Inflammatory macrophage treated with lipopolysaccharide for 1 hour (primary cell): Measurements from ENCODE around the gene TSG101.
A peak's percentile ranks its signal among the peaks of the same experiment; 100 is the strongest.

ENCODE experiments used
- DNase-seq, 2 donors: peaks; one replicate each; pipeline ENCODE4 v3.0.0-alpha.2; 2020 to 2022

TSG101 gene

GRCh38 chr11:18526521-18527296 is at the start of gene TSG101:
Gene TSG101 (minus strand): TSS chr11:18526942. CDS start chr11:18526816, 126 bp downstream.
- peak; percentile 95 to 96 for DNase-seq

GRCh38 chr11:18575361-18575760 is 48.6 kb upstream of the TSG101 start:
- no peak for DNase-seq

- no peak for DNase-seq
Measured at GRCh38 chr11:18567081-18567480, 40.3 kb upstream of the TSG101 start.

- no peak for DNase-seq
Measured at GRCh38 chr11:18566406-18566805, 39.7 kb upstream of the TSG101 start.

- DNase-seq, result no peak
Measured at GRCh38 chr11:18564149-18564548, 37.4 kb upstream of the TSG101 start.

GRCh38 chr11:18563090-18563730 is 36.5 kb upstream of the TSG101 start:
- no peak for DNase-seq

GRCh38 chr11:18548001-18548400 is 21.3 kb upstream of the TSG101 start:
- DNase-seq, result no peak

GRCh38 chr11:18540207-18541009 is 13.7 kb upstream of the TSG101 start:
- peak in 1 of 2 donors; percentile 11 for DNase-seq

- DNase-seq, result no peak
Measured at GRCh38 chr11:18536209-18536608, 9.5 kb upstream of the TSG101 start.

GRCh38 chr11:18534245-18534644 is 7.5 kb upstream of the TSG101 start:
- DNase-seq, result no peak

- DNase-seq, result no peak
Measured at GRCh38 chr11:18533365-18533764, 6.6 kb upstream of the TSG101 start.

- peak; percentile 76 to 86 for DNase-seq
Measured at GRCh38 chr11:18527512-18527911, 770 bp upstream of the TSG101 start.

- DNase-seq, result no peak
Measured at GRCh38 chr11:18526130-18526520, 617 bp downstream of the TSG101 start.

- DNase-seq, result no peak
Measured at GRCh38 chr11:18524248-18524647, 2.5 kb downstream of the TSG101 start.

- no peak for DNase-seq
Measured at GRCh38 chr11:18523084-18523483, 3.7 kb downstream of the TSG101 start.

GRCh38 chr11:18522388-18522787 is 4.4 kb downstream of the TSG101 start:
- DNase-seq, result peak in 1 of 2 donors; percentile 17

GRCh38 chr11:18521122-18521521 is 5.6 kb downstream of the TSG101 start:
- no peak for DNase-seq

- no peak for DNase-seq
Measured at GRCh38 chr11:18502352-18502751, 24.4 kb downstream of the TSG101 start.

GRCh38 chr11:18501629-18502028 is 25.1 kb downstream of the TSG101 start:
- DNase-seq, result no peak

GRCh38 chr11:18498039-18498438 is 28.7 kb downstream of the TSG101 start:
- no peak for DNase-seq

- no peak for DNase-seq
Measured at GRCh38 chr11:18495703-18496102, 31.0 kb downstream of the TSG101 start.

GRCh38 chr11:18495271-18495670 is 31.5 kb downstream of the TSG101 start:
- no peak for DNase-seq

GRCh38 chr11:18493310-18493709 is 33.4 kb downstream of the TSG101 start:
- DNase-seq, result no peak

GRCh38 chr11:18492888-18493287 is 33.9 kb downstream of the TSG101 start:
- DNase-seq, result no peak
